ENCODE measurements around the gene AUNIP.

DNA sequence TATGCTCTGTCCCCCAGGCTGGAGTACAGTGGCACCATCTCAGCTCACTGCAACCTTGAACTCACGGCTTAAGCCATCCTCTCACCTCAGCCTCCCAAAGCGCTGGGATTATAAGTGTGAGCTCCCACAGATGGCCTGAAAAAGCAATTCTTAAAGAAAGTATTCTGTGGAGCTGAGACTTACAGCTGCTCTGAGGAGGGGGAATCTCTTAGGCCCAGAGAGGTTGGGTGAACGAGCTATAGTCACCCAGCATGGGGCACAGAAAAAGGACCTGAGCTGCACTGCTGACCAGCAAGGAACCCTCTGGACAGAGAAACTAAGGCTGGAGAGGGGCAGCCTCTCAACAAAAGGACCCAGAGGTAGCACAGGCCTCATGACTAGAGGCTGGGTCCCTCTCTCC lies 15.0 kb upstream of the AUNIP start:
- TF ChIP-seq POLR2A (IDR thresholded peaks at IDR 0.05): no peak
- TF ChIP-seq, protein P1, sequence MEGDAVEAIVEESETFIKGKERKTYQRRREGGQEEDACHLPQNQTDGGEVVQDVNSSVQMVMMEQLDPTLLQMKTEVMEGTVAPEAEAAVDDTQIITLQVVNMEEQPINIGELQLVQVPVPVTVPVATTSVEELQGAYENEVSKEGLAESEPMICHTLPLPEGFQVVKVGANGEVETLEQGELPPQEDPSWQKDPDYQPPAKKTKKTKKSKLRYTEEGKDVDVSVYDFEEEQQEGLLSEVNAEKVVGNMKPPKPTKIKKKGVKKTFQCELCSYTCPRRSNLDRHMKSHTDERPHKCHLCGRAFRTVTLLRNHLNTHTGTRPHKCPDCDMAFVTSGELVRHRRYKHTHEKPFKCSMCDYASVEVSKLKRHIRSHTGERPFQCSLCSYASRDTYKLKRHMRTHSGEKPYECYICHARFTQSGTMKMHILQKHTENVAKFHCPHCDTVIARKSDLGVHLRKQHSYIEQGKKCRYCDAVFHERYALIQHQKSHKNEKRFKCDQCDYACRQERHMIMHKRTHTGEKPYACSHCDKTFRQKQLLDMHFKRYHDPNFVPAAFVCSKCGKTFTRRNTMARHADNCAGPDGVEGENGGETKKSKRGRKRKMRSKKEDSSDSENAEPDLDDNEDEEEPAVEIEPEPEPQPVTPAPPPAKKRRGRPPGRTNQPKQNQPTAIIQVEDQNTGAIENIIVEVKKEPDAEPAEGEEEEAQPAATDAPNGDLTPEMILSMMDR (IDR thresholded peaks at IDR 0.05): no peak
